NT2/D1 (cell line): ENCODE data around the gene ALPK3.

Source experiments
- DNase-seq: peaks from one replicate; pipeline ENCODE4 v3.0.0-alpha.2; 2011; ENCODE audit warnings: low read depth, low spot score
- H3K27me3 ChIP-seq: 2 replicates; pipeline ENCODE4 v1.6.0; 2011; ENCODE audit warnings: mild to moderate bottlenecking; ENCODE audit not compliant: insufficient read length, insufficient read depth
- H3K36me3 ChIP-seq: 2 replicates; pipeline ENCODE4 v1.6.1; 2011; ENCODE audit warnings: mild to moderate bottlenecking, low read length, mixed read lengths; ENCODE audit not compliant: insufficient read depth, insufficient read length
- H3K4me1 ChIP-seq: 2 replicates; pipeline ENCODE4 v1.5.1; 2011; ENCODE audit not compliant: insufficient read depth, insufficient read length
- H3K4me3 ChIP-seq: 2 replicates; pipeline ENCODE4 v1.5.1; 2011; ENCODE audit warnings: low read depth; ENCODE audit not compliant: insufficient read length
- H3K9ac ChIP-seq: 2 replicates; pipeline ENCODE4 v1.6.0; 2011; ENCODE audit warnings: low read depth; ENCODE audit not compliant: insufficient read length
- H3K9me3 ChIP-seq: 2 replicates; pipeline ENCODE4 v1.5.1; 2011; ENCODE audit warnings: mild to moderate bottlenecking, low read length; ENCODE audit not compliant: insufficient read depth
- SUZ12 ChIP-seq: IDR thresholded peaks from 2 replicates; pipeline ENCODE4 v1.6.1; 2011; ENCODE audit not compliant: insufficient read length, insufficient read depth; ENCODE audit errors: extremely low read depth
- YY1 ChIP-seq: IDR thresholded peaks from 2 replicates; pipeline ENCODE4 v1.6.1; 2011; ENCODE audit not compliant: insufficient read length, insufficient read depth
- ZNF274 ChIP-seq: IDR thresholded peaks from 2 replicates; pipeline ENCODE4 v1.6.1; 2011; ENCODE audit warnings: mild to moderate bottlenecking, low read depth, low read length

ALPK3 gene

GRCh38 chr15:84834229-84834955 lies 17.2 kb downstream of the ALPK3 start:
- Histone ChIP-seq H3K9me3 (no peaks in the 10 kb centered on the region), H3K36me3 (peaks cover 94% of the 10 kb centered on the region), H3K27me3 (no peaks in the 10 kb centered on the region), H3K9ac (no peak overlapping the region), H3K4me3 (no peak overlapping the region), H3K4me1 (no peaks in the 10 kb centered on the region)
- no peak for DNase-seq
- TF ChIP-seq SUZ12: no peak
- no peak for TF ChIP-seq YY1
- no peak for TF ChIP-seq ZNF274

GRCh38 chr15:84834969-84835368 lies 17.8 kb downstream of the ALPK3 start:
- Histone ChIP-seq H3K4me1 (no peaks in the 10 kb centered on the region), H3K9me3 (no peaks in the 10 kb centered on the region), H3K9ac (no peak overlapping the region), H3K27me3 (no peaks in the 10 kb centered on the region), H3K4me3 (no peak overlapping the region), H3K36me3 (peaks cover 95% of the 10 kb centered on the region)
- TF ChIP-seq SUZ12: no peak
- no peak for TF ChIP-seq YY1
- TF ChIP-seq ZNF274: no peak
- no peak for DNase-seq

- no peak for DNase-seq
- TF ChIP-seq YY1: no peak
- TF ChIP-seq SUZ12: no peak
- TF ChIP-seq ZNF274: no peak
- Histone ChIP-seq H3K4me3 (no peak overlapping the region), H3K36me3 (peaks cover 95% of the 10 kb centered on the region), H3K9ac (no peak overlapping the region), H3K9me3 (no peaks in the 10 kb centered on the region), H3K27me3 (no peaks in the 10 kb centered on the region), H3K4me1 (peaks cover 2% of the 10 kb centered on the region)
These were observed 18.6 kb downstream of the ALPK3 start for GRCh38 chr15:84835661-84836337.

DNA sequence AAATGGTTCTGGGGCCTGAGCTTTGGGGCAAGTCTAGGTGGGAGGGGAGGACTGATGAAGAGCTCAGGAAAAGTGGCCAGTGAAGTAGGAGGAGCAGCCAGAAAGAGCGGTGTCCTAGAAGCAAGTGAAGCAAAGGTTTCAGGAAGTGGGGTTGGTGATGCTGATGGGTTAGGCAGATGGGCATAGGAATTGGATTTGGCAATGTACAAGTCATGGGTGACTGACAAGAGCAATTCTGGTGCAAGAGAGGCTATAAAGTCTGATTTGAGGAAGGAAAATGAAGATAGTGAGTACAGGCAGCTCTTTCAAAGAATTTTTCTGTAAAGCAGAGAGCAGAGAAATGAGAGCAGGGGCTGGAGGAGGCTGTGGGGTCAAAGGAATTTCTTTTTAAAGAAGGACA lies 19.7 kb downstream of the ALPK3 start:
- Histone ChIP-seq H3K27me3 (no peaks in the 10 kb centered on the region), H3K4me3 (no peak overlapping the region), H3K36me3 (peaks cover 94% of the 10 kb centered on the region), H3K9me3 (no peaks in the 10 kb centered on the region), H3K9ac (no peak overlapping the region), H3K4me1 (peaks cover 4% of the 10 kb centered on the region)
- DNase-seq: no peak
- no peak for TF ChIP-seq ZNF274
- TF ChIP-seq YY1: no peak
- no peak for TF ChIP-seq SUZ12

- no peak overlapping the region for H3K9ac ChIP-seq
- no peak overlapping the region for H3K4me3 ChIP-seq
- no peaks in the 10 kb centered on the region for H3K27me3 ChIP-seq
- TF ChIP-seq SUZ12 (no peak), ZNF274 (no peak), YY1 (no peak)
- H3K4me1 ChIP-seq: peaks cover 4% of the 10 kb centered on the region
- DNase-seq: no peak
- peaks cover 84% of the 10 kb centered on the region for H3K36me3 ChIP-seq
- no peaks in the 10 kb centered on the region for H3K9me3 ChIP-seq
These were observed 22.6 kb downstream of the ALPK3 start for GRCh38 chr15:84839714-84840113.

DNA sequence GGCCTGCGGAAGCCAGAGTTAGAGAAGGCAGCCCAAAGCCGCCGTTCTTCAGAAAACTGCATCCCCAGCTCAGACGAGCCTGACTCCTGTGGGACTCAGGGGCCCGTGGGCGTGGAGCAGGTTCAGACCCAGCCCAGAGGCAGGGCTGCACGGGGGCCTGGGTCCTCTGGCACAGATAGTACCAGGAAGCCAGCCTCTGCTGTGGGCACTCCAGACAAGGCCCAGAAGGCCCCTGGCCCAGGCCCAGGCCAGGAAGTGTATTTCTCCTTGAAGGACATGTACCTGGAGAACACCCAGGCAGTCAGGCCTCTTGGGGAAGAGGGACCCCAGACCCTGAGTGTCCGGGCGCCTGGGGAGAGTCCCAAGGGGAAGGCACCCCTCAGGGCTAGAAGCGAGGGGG lies 23.1 kb downstream of the ALPK3 start:
- Histone ChIP-seq H3K27me3 (no peaks in the 10 kb centered on the region), H3K4me3 (no peak overlapping the region), H3K9me3 (no peaks in the 10 kb centered on the region), H3K4me1 (peaks cover 4% of the 10 kb centered on the region), H3K36me3 (peaks cover 79% of the 10 kb centered on the region), H3K9ac (no peak overlapping the region)
- no peak for TF ChIP-seq ZNF274
- no peak for TF ChIP-seq YY1
- no peak for DNase-seq

DNA sequence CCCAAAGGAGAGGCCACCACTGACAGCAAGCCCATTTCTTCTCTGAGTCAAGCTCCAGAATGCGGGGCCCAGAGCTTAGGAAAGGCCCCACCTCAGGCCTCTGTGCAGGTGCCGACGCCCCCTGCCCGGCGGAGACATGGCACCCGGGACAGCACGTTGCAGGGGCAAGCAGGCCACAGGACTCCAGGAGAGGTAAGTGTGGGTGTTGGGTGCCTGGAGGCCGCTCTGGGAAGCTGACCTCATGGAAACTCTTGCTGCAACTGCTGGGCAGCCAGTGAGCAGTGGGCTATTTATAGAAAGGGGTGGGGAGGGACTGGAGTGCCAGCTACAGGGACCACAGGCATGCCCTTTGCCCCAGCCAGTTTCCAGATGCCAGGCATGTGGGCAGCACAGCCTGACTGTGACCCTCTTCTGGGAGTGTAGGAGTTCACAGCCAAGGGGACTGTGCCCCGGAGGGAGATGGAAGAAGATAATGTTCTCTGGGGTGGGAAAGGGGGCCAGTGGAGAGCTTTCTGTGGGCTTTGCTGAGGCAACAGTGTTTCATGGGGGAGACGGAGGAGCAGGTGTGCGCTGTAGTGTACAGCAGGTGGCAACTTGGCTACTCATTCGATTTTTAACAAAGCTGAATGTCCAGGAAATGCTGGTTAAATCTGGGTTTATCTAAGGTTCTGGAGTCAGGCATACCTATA lies 23.7 kb downstream of the ALPK3 start:
- Histone ChIP-seq H3K4me1 (peaks cover 4% of the 10 kb centered on the region), H3K4me3 (no peak overlapping the region), H3K9ac (no peak overlapping the region), H3K9me3 (no peaks in the 10 kb centered on the region), H3K36me3 (peaks cover 76% of the 10 kb centered on the region), H3K27me3 (no peaks in the 10 kb centered on the region)
- no peak for DNase-seq
- no peak for TF ChIP-seq YY1
- TF ChIP-seq ZNF274: no peak
- no peak for TF ChIP-seq SUZ12
